GM21423 (cell line): ENCODE results near the gene CIBAR2.
"Not testable (repeated sequence)": the region's sequence is repeated elsewhere in the genome, so short reads cannot be mapped to it uniquely, and the experiment has no call there.

Source experiments
- ATAC-seq: cut with Tn5 transposase; IDR thresholded peaks from one replicate; pipeline ENCODE4 v1.9.1; 2021; ENCODE audit warnings: mild to moderate bottlenecking, moderate library complexity; ENCODE audit not compliant: unreplicated experiment

CIBAR2 gene

GRCh38 chr16:85128079-85128837 is 16.0 kb upstream of the CIBAR2 start:
- no peak for ATAC-seq

GRCh38 chr16:85127379-85127723 is 15.1 kb upstream of the CIBAR2 start:
- no peak for ATAC-seq

GRCh38 chr16:85126705-85127378 is 14.6 kb upstream of the CIBAR2 start:
- ATAC-seq: no peak

- ATAC-seq: no peak
Observed at GRCh38 chr16:85126394-85126704, 14.1 kb upstream of the CIBAR2 start.

GRCh38 chr16:85125570-85126393 is 13.5 kb upstream of the CIBAR2 start:
- no peak for ATAC-seq

GRCh38 chr16:85124636-85125346 is 12.5 kb upstream of the CIBAR2 start:
- ATAC-seq: no peak

- no peak for ATAC-seq
Observed at GRCh38 chr16:85123891-85124635, 11.8 kb upstream of the CIBAR2 start.

- ATAC-seq: not testable (repeated sequence)
Observed at GRCh38 chr16:85123441-85123840, 11.2 kb upstream of the CIBAR2 start.

- ATAC-seq: no peak
Observed at GRCh38 chr16:85120006-85120340, 7.7 kb upstream of the CIBAR2 start.

GRCh38 chr16:85117418-85117817 is 5.1 kb upstream of the CIBAR2 start:
- ATAC-seq: no peak

GRCh38 chr16:85114909-85115567 is 2.8 kb upstream of the CIBAR2 start:
- ATAC-seq: peak; percentile 67

- no peak for ATAC-seq
Observed at GRCh38 chr16:85113913-85114312, 1.6 kb upstream of the CIBAR2 start.

- ATAC-seq: no peak
Observed at GRCh38 chr16:85113168-85113733, 979 bp upstream of the CIBAR2 start.

- ATAC-seq: no peak
Observed at GRCh38 chr16:85111184-85111583, 1.1 kb downstream of the CIBAR2 start.

- ATAC-seq: no peak
Observed at GRCh38 chr16:85110105-85110504, 2.2 kb downstream of the CIBAR2 start.

GRCh38 chr16:85107532-85107931 is 4.7 kb downstream of the CIBAR2 start:
- no peak for ATAC-seq

GRCh38 chr16:85107083-85107482 is 5.2 kb downstream of the CIBAR2 start:
- no peak for ATAC-seq

GRCh38 chr16:85105475-85105874 is 6.8 kb downstream of the CIBAR2 start:
- ATAC-seq: no peak

GRCh38 chr16:85104821-85105391 is 7.4 kb downstream of the CIBAR2 start:
- peak; percentile 70 for ATAC-seq
